SK-N-SH (cell line): ENCODE data around the gene PRICKLE2. TPM values are rescaled to one million over a fixed set of nuclear protein-coding genes. Genes with fewer than 3 reads are reported as not detected.

Experiments used
- CTCF ChIA-PET: fragments of 300-600, 350-600 bp; formaldehyde crosslinking; extraction: SDS; loops from one replicate; lab custom pipeline; 2021; lab: Yijun Ruan, JAX
- POLR2A ChIA-PET: fragments of 350-600 bp; sonication (Branson Sonifier 250); formaldehyde crosslinking; extraction: SDS; loops from one replicate; lab custom pipeline; 2020; ENCODE audit warnings: antibody characterized with exemption, inconsistent platforms; lab: Yijun Ruan, JAX
- DNase-seq: peaks from one replicate; pipeline ENCODE4 v3.0.0; 2012
- H2AFZ ChIP-seq: fragments of 200-600 bp; sonication (generic); 2 replicates; pipeline ENCODE4 v1.8.1; 2016; ENCODE audit warnings: antibody characterized with exemption, mild to moderate bottlenecking, low read depth
- H3F3A ChIP-seq: fragments of 200-600 bp; sonication (generic); replicated peaks from 2 replicates; pipeline ENCODE3; 2016; ENCODE audit warnings: antibody characterized with exemption, mild to moderate bottlenecking; ENCODE audit not compliant: insufficient read depth
- H3K27ac ChIP-seq, 2 experiments: fragments of 200-500 bp in 1 of 2; fragments of 200-600 bp in 1 of 2; sonication (Bioruptor generic) in 1 of 2; sonication (generic), shearing (Covaris generic) in 1 of 2; 2 replicates each; pipeline versions ENCODE4 v1.5.1 to v1.6.1; 2014 to 2016; ENCODE audit warnings: low read depth in 2 of 2, inconsistent platforms in 1 of 2, low read length in 1 of 2, mild to moderate bottlenecking in 1 of 2, mixed read lengths in 1 of 2
- H3K27me3 ChIP-seq: fragments of 200-600 bp; sonication (generic), shearing (Covaris generic); 2 replicates; pipeline ENCODE4 v1.6.1; 2016; ENCODE audit warnings: mixed run types; ENCODE audit not compliant: insufficient read depth
- H3K36me3 ChIP-seq, 2 experiments: fragments of 200-500 bp in 1 of 2; fragments of 200-600 bp in 1 of 2; sonication (Bioruptor generic) in 1 of 2; sonication (generic) in 1 of 2; replicated peaks in 1 of 2; 2 replicates each; pipeline versions ENCODE3 to v1.5.1; 2014 to 2016; ENCODE audit warnings: low read length in 1 of 2, mild to moderate bottlenecking in 1 of 2; ENCODE audit not compliant: insufficient read depth in 2 of 2, control insufficient read depth in 1 of 2
- H3K4me1 ChIP-seq, 2 experiments: fragments of 200-500 bp in 1 of 2; fragments of 200-600 bp in 1 of 2; sonication (Bioruptor generic) in 1 of 2; sonication (generic), shearing (Covaris generic) in 1 of 2; 2 replicates each; pipeline versions ENCODE4 v1.5.1 to v1.6.1; 2014 to 2016; ENCODE audit warnings: low read depth in 1 of 2, low read length in 1 of 2, mixed run types in 1 of 2; ENCODE audit not compliant: insufficient read depth in 2 of 2, control insufficient read depth in 1 of 2
- H3K4me2 ChIP-seq: fragments of 200-600 bp; sonication (generic), shearing (Covaris generic); 2 replicates; pipeline ENCODE4 v1.6.1; 2017; ENCODE audit warnings: mixed run types
- H3K4me3 ChIP-seq, 2 experiments: fragments of 200-500 bp in 1 of 2; fragments of 200-600 bp in 1 of 2; sonication (Bioruptor generic) in 1 of 2; sonication (generic), shearing (Covaris generic) in 1 of 2; 2 replicates each; pipeline versions ENCODE4 v1.5.1 to v1.8.1; 2014 to 2016; ENCODE audit warnings: low read depth in 2 of 2, inconsistent platforms in 1 of 2, low read length in 1 of 2, mild to moderate bottlenecking in 1 of 2, mixed read lengths in 1 of 2, moderate library complexity in 1 of 2
- H3K79me2 ChIP-seq: fragments of 200-600 bp; sonication (generic); 2 replicates; pipeline ENCODE4 v1.8.1; 2017; ENCODE audit warnings: mild to moderate bottlenecking; ENCODE audit not compliant: insufficient read depth
- H3K9ac ChIP-seq: fragments of 200-600 bp; sonication (generic); 2 replicates; pipeline ENCODE4 v1.6.1; 2017; ENCODE audit warnings: mixed run types
- H3K9me2 ChIP-seq: fragments of 200-600 bp; sonication (generic); 2 replicates; pipeline ENCODE4 v1.6.1; 2017; ENCODE audit warnings: mixed run types
- H3K9me3 ChIP-seq: fragments of 200-600 bp; sonication (generic); 2 replicates; pipeline ENCODE4 v1.6.1; 2017; ENCODE audit warnings: mixed run types, mild to moderate bottlenecking, moderate library complexity
- H4K20me1 ChIP-seq: fragments of 200-600 bp; sonication (generic); 2 replicates; pipeline ENCODE4 v1.6.1; 2017; ENCODE audit warnings: mild to moderate bottlenecking, mixed run types; ENCODE audit not compliant: insufficient read depth
- CHD2 ChIP-seq: fragments of 150-350 bp; IDR thresholded peaks from 2 replicates; pipeline ENCODE4 v1.6.1; 2018; ENCODE audit warnings: low read length; ENCODE audit not compliant: partially characterized antibody
- ELF1 ChIP-seq: IDR thresholded peaks from 2 replicates; pipeline ENCODE4 v1.4.0; 2012
- EP300 ChIP-seq, 2 experiments: IDR thresholded peaks; 2 replicates each; pipeline versions ENCODE4 v1.4.0 to v1.6.1; 2012; ENCODE audit warnings: borderline replicate concordance in 1 of 2, low read depth in 1 of 2, low read length in 1 of 2
- EZH2phosphoT487 ChIP-seq: fragments of 200-600 bp; sonication (generic); IDR thresholded peaks from 2 replicates; pipeline ENCODE4 v1.6.1; 2017; ENCODE audit warnings: low read depth, mixed run types, mild to moderate bottlenecking, antibody characterized with exemption, moderate library complexity, borderline replicate concordance
- FOXJ3 ChIP-seq: sonication (generic); formaldehyde crosslinking; IDR thresholded peaks from 2 replicates; pipeline ENCODE4 v1.5.1; 2020; ENCODE audit warnings: mild to moderate bottlenecking, missing genetic modification reagents
- FOXM1 ChIP-seq: IDR thresholded peaks from 2 replicates; pipeline ENCODE4 v1.4.0; 2012; ENCODE audit warnings: low read depth, mild to moderate bottlenecking
- GATA2 ChIP-seq: sonication (generic); formaldehyde crosslinking; IDR thresholded peaks from 2 replicates; pipeline ENCODE4 v1.5.0; 2020; ENCODE audit warnings: mild to moderate bottlenecking, missing genetic modification reagents
- JUND ChIP-seq: IDR thresholded peaks from 2 replicates; pipeline ENCODE4 v1.4.0; 2012
- PBX3 ChIP-seq: IDR thresholded peaks from 2 replicates; pipeline ENCODE4; 2012
- RAD21 ChIP-seq: IDR thresholded peaks from 2 replicates; pipeline ENCODE4 v1.6.1; 2012; ENCODE audit warnings: mild to moderate bottlenecking, low read length
- REST ChIP-seq: IDR thresholded peaks from 2 replicates; pipeline ENCODE4 v1.6.1; 2012; ENCODE audit warnings: mild to moderate bottlenecking, low read depth, low read length, moderate library complexity
- RXRA ChIP-seq: IDR thresholded peaks from 2 replicates; pipeline ENCODE4 v1.4.0; 2012; ENCODE audit warnings: low read depth, mild to moderate bottlenecking, borderline replicate concordance
- SMC3 ChIP-seq: IDR thresholded peaks from 2 replicates; pipeline ENCODE4 v1.6.1; 2012; ENCODE audit warnings: low read depth, low read length, improper control_type of control experiment
- TAF1 ChIP-seq: IDR thresholded peaks from 2 replicates; pipeline ENCODE4 v1.6.1; 2012; ENCODE audit warnings: low read depth, mild to moderate bottlenecking, low read length, moderate library complexity, borderline replicate concordance
- USF2 ChIP-seq: fragments of 150-350 bp; IDR thresholded peaks from 2 replicates; pipeline ENCODE4 v1.6.1; 2017; ENCODE audit warnings: antibody characterized with exemption, low read length, low read depth, borderline replicate concordance
- WGBS: methylation state at CpG from one replicate; pipeline ENCODE4 v1.1.6; 2017; ENCODE audit warnings: low lambda C conversion rate; 5-methylcytosine and 5-hydroxymethylcytosine counted together
- polyA plus RNA-seq, 3 experiments: library from polyadenylated mRNA; depleted of rRNA; stranded (reverse); fragments of >200 nt; gene quantifications; 2 replicates each; pipeline ENCODE4 v1.2.3, GENCODE V29; 2012
- TF ChIP-seq, protein P1 (sequence below): fragments of 200-600 bp; sonication (generic); IDR thresholded peaks from 2 replicates; pipeline ENCODE4 v1.6.1; 2017; ENCODE audit warnings: antibody characterized with exemption, mild to moderate bottlenecking, moderate library complexity
- TF ChIP-seq, protein P2 (sequence below): fragments of 150-350 bp; IDR thresholded peaks from 2 replicates; pipeline ENCODE4 v1.6.1; 2016; ENCODE audit warnings: mild to moderate bottlenecking, low read depth, low read length

PRICKLE2 gene
- polyA plus RNA-seq, 1 of the 3 experiments (the other 2 are of a cell fraction), result 0.67 TPM

DNA sequence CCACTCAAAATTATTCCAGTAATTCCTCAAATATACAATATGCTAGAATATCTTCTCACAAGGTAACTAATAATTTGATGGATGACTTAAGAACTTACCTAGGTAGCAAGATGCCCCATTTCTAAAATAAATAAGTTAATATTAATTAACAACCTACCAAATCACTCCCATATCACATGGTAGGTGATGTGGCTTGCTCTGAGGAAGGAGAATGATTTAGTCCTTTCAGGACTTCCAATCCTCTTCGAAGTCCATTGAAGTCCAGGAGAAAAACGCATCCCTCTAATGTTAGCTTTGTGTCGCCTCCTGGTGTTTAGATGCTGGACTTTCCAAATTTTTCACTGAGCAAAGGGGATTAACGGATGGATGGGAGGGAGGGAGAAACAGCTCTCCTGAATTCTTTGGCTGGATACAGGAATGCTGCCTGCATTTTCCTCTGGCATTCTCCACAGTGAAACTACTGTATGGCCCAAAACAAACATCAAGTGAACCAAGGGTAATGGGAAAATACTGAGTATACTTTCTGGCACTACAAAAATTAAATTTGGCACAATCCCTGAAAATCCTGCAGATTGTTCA lies 58.6 kb downstream of the PRICKLE2 start:
- H3K79me2 ChIP-seq, result no peaks in the 10 kb centered on the region
- 91% methylated on average over 4 of the region's 4 CpGs for WGBS

More for the DNA sequence above, 58.6 kb downstream of the PRICKLE2 start:
- H3K4me3 ChIP-seq, result no peak overlapping the region
- CTCF ChIA-PET, result interaction anchor here (1.0 to 4.4 kb wide), 9 partner anchors 8 to 233 kb away, joined by 3 to 27 read pairs (median 3); no protein-coding TSS in a partner anchor
- no peaks in the 10 kb centered on the region for H3K9me2 ChIP-seq
- no peaks in the 10 kb centered on the region for H4K20me1 ChIP-seq
- peaks cover 0 to 10% of the 10 kb centered on the region in 2 experiments; a peak in 2 of 4 replicates for H3K4me1 ChIP-seq
- H3K9me3 ChIP-seq, result no peaks in the 10 kb centered on the region
- H3F3A ChIP-seq, result no peaks in the 10 kb centered on the region
- no peak overlapping the region for H3K4me2 ChIP-seq
- TF ChIP-seq SMC3, result peak; percentile 57
- TF ChIP-seq PBX3, result no peak
- peak; percentile 74 for TF ChIP-seq RAD21
- TF ChIP-seq, protein P1, sequence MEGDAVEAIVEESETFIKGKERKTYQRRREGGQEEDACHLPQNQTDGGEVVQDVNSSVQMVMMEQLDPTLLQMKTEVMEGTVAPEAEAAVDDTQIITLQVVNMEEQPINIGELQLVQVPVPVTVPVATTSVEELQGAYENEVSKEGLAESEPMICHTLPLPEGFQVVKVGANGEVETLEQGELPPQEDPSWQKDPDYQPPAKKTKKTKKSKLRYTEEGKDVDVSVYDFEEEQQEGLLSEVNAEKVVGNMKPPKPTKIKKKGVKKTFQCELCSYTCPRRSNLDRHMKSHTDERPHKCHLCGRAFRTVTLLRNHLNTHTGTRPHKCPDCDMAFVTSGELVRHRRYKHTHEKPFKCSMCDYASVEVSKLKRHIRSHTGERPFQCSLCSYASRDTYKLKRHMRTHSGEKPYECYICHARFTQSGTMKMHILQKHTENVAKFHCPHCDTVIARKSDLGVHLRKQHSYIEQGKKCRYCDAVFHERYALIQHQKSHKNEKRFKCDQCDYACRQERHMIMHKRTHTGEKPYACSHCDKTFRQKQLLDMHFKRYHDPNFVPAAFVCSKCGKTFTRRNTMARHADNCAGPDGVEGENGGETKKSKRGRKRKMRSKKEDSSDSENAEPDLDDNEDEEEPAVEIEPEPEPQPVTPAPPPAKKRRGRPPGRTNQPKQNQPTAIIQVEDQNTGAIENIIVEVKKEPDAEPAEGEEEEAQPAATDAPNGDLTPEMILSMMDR, result peak; percentile 42
- no peak for TF ChIP-seq CHD2
- no peak for TF ChIP-seq FOXM1
- TF ChIP-seq REST, result no peak
- TF ChIP-seq EP300 (IDR thresholded peaks at IDR 0.05; ENCODE audit: borderline replicate concordance in 1 of 2, low read depth in 1 of 2, low read length in 1 of 2), result no peak
- no peak for TF ChIP-seq FOXJ3 (CRISPR knock-in tag)
- no peak for TF ChIP-seq TAF1
- no peak for TF ChIP-seq JUND
- TF ChIP-seq USF2, result no peak
- TF ChIP-seq GATA2 (CRISPR knock-in tag), result no peak
- TF ChIP-seq ELF1, result no peak
- TF ChIP-seq RXRA, result no peak
- TF ChIP-seq, protein P2, sequence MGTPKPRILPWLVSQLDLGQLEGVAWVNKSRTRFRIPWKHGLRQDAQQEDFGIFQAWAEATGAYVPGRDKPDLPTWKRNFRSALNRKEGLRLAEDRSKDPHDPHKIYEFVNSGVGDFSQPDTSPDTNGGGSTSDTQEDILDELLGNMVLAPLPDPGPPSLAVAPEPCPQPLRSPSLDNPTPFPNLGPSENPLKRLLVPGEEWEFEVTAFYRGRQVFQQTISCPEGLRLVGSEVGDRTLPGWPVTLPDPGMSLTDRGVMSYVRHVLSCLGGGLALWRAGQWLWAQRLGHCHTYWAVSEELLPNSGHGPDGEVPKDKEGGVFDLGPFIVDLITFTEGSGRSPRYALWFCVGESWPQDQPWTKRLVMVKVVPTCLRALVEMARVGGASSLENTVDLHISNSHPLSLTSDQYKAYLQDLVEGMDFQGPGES, result no peak
- TF ChIP-seq EZH2phosphoT487, result no peak
- TF ChIP-seq, all 33 proteins: peak for 3
- Histone ChIP-seq H3K27ac (no peak overlapping the region), H3K36me3 (no peaks in the 10 kb centered on the region), H3K27me3 (no peaks in the 10 kb centered on the region), H3K9ac (no peak overlapping the region), H2AFZ (no peak overlapping the region)
- POLR2A ChIA-PET, result no interaction called here
- peak; percentile 54 for DNase-seq
